Stimulated activated CD4-positive, alpha-beta T cell treated with anti-CD3 and anti-CD28 coated beads, Interleukin-12 subunit alpha, Interleukin-12 subunit beta, amount 100 ng/mL, for 24 hours (primary cell): ENCODE data around the gene C19orf85.
A peak's percentile ranks its signal among the peaks of the same experiment; 100 is the strongest.

ENCODE experiments used
- DNase-seq, 2 experiments: peaks; one replicate each; pipeline ENCODE4 v3.0.0-alpha.2; 2020; ENCODE audit warnings: low read depth in 2 of 2

C19orf85 gene

DNA sequence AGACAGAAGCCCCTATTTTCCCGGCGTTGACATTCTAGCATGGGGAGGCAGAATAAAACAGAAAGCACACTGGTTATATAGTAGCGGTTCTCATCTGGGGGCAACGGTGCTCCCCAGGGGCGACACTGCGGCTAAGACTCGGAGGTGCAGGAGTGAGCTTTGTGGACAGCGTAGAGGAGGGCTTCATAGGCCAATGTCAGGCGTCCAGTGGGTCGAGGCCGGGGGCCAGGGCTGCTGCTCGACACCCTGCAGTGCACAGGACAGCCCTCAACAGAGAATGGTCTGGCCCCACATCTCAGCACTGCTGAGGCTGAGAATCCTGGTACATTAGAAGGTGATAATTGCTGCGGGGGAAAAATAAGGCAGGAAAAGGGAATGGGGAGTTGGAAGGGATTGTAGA is 13.4 kb upstream of the C19orf85 start:
- no peak for DNase-seq

DNA sequence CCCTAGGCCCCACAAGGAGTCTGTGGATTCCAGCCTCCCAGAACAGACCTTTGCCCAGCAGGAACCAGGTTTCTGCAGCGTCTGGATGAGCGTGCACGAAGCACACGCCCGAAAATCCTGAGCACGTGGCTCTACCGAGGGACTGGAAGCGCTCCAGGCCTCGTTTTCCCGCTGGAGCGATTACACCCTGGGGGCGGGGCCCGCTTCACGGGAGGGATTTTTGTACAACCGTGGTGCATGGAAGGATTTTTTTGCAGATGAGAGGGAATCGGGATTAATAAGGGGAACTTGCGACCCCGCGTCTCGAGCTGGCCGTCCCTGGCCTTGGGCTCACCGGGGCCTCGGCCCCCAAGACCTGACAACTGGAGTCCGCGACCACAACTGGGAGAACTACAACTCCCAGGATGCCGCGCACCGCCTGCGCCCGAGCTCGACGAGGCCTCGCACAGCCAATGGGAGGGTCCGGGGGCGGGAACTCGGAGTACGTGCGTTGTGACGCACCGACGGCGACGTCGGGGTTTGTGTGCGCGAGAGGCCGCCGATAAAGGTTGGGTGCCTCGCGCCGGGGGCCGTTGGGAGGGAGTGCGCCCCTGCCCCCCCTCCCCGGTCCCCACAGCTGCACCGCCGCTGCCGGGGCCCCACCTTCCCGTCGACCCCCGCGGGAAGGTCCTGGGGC is 11.7 kb upstream of the C19orf85 start, which contains the start of gene ZNF628:
TSS of gene ZNF628 (plus strand) at position 518 of the 676 bp plus-strand sequence. CDS start 3,294 bp downstream, outside the sequence.
- peak; percentile 93 to 97 for DNase-seq

DNA sequence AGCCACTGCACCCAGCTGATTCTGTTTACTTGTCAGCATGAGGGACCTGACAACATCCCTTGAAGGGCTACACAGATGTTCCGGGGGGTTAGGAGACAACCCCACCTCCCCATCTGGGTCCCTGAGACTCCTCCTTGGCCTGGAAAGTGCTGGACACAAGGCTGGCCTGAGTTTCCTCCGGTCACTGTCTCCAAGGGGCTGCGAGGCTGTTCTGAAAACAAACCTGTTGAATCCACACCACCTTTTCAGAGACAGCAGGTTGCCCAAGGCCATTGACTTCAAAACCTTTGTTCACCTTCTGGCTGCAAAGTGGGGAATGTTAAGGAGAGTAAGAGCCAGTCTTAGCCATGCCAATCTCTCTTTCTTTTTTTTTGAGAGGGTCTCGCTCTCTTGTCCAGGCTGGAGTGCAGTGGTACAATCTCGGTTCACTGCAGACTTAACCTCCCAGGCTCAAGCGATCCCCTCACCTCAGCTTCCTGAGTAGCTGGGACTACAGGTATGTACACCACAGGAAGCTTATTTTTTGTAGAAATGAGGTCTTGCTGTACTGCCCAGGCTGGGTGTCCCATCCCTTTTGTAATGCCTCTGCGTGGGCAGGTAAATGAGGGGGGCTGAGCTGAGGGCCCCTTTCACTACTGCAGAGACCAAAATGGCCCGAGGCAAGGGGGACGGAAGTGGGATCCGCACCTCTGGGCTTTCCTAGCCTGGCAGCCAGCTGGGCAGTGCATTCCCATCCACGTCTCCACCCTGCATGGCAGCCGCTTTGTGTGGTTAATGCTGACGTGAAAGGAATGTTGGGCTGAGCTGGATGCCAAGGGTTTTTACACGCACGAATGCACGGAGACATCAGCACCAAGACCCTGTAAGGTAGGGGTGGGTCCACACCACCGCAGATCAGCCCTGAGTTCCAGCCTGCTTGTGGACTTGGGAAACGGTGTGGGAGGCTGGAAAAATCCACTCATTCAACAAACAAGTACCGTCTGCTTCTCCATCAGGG is 10.0 kb upstream of the C19orf85 start:
- no peak for DNase-seq

DNA sequence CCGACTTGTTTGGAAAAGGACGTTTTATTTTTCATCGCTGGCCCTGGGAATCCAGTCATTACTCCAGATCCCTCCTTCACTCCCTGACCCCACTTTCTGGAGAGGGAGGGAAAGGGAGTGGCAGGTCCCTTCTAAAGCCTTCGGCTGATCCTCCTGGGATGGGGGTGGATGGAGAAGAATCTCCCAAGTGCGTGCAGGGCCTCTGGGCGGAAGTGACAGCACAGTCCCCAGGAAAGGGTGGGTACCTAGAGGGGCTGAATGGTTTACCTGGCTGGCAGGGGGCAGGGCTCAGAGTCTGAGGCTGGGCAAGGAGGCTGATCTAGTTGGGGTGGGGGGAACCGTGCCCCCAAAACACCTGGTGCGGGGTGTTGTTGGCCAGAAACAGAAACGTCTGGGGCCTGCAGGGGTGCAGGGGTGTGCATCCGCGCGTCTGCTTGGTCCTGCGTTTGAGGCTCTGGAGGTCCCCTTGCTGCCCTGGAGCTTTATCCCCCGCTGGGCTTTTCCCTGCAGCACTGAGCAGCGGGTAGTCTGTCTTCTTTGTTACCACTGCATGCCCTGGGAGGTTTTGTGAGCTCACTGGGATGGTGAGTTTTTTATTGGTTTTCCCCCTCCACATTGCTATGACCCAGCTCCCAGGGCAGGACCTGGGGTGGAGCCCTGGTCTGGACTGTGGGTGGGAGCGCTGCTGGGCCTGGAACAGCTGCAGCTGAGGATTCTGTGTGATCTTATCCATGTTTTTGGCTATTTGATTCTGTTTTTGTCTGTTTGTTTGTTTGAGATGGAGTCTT is 8.9 kb upstream of the C19orf85 start:
- no peak for DNase-seq

DNA sequence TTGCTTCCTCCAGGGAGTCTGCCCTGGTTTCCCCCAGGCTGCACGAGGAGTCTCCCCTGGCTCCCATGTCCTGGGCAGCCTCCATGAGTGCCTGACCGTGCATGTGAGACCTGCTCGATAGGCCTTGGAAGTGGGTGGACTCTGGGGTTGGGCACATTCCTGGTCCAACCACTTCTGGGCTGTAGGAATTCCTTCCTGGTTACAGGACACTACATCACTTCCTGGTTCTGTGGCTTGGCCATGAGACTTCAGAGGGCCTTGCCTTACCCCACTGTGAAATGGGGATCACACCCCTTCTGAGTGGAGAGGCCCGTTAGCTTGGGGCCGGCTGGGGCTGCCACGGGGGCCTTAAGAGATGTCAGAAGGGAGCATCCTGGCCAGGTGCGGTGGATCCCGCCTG is 7.9 kb upstream of the C19orf85 start:
- DNase-seq = no peak

DNA sequence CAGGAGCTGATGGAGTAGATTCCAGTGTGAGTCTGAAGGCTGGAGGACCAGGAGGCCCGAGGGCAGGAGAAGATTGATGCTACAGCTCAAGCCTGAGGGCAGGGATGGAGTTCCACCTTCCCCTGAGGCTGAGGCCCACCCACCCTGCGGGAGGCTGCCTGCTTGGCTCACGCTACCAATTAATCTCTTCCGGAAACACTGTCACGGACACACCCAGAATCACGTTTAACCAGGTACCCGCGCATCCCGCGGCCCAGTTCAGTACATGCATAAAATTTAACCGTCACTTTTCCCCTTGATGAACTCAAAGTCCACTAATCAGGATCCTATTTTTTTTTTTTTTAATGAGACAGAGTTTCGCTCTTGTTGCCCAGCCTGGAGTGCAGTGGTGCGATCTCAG is 6.7 kb upstream of the C19orf85 start:
- DNase-seq = no peak

DNA sequence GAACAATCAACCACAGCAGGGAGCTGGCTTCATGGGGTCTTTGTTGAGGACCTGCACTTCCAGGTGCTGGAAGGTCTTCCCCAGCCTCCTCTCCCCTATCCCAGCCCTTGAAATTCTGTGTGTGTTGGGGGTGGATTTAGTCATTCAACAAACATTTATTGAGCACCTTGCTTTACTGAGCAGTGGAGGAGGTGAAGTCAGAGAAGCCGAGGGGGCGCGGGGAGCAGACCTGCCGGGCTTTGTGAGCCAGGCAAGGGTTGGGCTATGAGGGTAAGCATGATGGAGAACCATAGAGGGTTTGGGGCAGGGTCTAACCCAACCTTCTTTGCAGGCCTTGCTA is 3.5 kb upstream of the C19orf85 start:
- DNase-seq = no peak

DNA sequence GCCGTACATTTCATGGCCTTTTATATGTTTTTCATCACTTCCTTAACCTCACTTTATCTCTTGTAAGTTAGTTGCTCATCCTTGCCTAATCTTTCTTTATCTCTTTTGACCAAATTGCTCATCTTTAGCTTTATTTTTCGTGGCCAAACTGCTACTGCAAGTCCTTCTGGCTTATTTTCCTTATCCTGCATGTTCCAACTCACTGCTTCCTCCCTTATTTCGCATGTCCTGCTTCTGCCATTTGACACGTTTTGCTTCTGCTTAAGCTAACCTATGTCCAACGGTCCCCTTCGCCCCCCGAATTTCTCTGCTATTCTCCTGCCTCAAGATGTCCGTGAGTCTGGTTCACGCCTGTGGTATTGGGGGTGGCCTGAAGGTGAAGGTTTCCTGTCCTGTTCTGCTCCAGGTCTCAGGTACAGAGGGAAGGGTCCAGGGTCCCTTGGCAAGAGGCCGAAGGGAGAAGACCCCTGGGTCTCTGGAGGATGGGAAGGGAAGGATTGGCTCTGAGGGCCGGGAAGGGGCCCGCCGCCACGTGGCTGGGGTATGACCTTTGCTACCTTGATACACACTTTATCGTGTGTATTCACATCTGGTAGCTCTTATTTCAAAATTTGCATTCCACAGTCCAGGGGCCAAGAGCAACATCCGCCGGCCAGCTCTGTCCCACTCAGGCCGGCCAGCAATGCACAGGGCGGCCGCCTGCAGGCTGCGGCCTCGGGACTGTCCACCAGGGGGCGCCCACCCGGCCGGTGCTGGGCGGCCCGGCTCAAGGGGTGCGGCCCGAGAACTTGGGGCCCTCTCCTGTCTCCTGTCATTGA is 2.9 kb upstream of the C19orf85 start:
- peak; percentile 43 to 60 for DNase-seq

DNA sequence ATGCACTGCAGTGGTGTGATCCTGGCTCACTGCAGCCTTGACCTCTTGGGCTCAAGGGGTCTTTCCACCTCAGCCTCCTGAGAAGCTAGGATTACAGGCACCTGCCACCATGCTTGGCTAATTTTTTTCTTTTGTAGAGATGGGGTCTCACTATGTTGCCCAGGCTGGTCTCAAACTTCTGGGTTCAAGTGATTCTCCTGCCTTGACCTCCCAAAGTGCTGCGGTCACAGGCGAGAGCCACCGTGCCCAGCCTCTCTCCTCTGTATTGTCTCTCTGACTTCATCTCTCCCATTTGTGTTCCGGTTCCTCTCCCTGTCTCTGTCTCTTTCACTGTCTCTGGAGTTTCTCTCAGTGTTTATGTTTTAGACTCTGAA is 1.7 kb upstream of the C19orf85 start:
- DNase-seq = no peak

DNA sequence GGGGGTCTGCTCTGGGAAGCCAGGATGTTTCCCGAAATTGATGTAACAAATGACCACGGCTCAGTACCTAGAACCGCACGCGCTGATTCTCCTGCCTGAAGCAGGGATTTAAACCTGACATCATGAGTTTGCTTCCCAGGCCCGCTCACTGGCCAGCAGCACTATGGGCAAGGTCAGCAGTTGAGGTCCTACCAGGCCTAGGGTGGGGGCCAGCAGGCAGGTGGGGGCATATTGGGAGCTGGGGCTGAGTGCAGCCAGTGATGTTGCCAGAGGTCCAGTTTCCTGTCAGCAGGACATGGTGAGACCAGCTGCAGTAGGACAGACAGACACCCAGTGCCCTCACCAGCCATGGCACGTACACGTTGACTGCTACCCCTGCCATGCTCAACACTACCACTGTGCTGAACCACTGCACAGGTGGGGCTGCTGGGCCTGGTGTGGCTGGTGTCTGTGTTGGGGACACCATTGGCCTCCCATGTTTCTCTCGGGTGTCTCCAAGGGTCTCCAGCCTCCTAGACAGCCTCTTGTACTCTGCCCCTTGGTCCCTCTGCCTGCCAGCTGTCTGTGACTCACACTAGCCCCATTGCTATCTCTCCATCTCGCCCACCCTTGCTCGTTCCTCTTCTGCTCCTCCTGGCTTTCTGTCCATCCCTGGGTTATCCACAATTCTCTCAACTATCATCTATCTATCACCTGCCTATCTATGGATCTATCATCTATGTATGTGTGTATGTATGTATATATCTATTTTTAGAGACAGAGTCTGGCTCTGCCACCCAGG is 1.1 kb upstream of the C19orf85 start:
- no peak for DNase-seq

DNA sequence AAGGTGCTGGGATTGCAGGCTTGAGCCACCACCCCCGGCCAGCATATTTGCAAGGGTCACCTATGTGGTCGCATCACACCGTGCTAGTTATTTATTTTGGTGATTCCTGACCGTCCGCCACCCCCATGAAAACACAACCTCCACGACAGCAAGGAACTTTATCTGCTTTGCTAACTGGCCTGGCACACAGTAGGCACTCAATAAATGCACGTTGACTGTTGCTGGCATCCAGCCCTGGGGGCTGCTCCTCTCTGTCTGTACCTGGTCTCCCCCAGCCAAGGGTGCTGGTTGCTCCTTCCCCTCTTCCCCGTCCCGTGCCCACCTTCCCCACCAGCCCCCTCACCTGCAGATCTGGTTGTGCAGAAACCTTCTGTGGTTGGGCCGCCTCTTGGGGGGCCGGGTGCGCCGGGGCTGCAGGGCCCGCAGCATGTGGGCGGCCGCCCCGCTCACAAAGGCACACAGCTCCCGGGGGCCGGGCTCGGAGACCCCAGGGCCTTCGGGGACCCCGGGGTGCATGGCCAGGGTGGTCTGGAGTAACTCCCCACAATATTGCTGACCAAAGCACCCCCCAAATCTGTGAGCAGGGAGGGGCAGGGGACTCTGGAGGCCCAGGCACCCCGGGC is 401 bp downstream of the C19orf85 start:
- DNase-seq = no peak

DNA sequence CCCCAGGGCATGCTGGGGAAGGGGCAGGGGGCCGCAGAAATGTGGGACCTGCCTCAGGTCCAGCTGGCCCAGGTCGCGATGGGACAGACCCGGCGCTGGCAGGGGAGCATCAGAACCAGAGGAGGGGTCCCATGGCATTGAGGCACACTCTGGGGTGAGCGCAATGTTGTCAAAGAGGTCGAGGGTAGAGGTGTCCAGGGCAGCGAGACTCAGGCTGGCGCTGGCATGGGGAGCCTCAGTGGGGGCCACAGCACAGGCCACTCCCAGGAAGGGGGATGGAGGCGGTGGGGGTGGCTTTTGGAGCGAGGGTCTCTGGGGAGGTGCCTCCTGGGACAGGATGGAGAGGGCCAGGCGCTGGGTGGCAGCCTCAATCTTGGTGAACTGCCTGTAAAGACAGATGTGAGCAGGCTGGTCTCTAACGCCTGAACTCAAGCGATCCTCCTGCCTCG is 944 bp downstream of the C19orf85 start:
- no peak for DNase-seq

DNA sequence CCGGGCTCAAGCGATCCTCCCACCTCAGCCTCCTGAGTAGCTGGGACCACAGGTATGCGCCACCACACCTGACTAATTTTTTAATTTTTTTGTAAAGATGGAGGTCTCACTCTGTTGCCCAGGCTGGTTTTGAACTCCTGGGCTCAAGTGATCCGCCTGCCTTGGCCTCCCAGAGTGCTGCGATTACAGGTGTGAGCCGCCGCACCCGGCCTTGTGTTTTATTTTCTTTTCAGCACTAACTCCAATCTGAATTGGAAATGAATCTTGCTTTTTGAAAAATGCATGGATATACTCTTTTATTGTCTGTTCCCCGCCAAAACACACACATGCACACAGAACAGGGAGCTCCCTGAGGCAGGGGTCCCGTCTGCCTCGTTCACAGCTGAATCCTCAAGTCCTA is 1.8 kb downstream of the C19orf85 start:
- no peak for DNase-seq

DNA sequence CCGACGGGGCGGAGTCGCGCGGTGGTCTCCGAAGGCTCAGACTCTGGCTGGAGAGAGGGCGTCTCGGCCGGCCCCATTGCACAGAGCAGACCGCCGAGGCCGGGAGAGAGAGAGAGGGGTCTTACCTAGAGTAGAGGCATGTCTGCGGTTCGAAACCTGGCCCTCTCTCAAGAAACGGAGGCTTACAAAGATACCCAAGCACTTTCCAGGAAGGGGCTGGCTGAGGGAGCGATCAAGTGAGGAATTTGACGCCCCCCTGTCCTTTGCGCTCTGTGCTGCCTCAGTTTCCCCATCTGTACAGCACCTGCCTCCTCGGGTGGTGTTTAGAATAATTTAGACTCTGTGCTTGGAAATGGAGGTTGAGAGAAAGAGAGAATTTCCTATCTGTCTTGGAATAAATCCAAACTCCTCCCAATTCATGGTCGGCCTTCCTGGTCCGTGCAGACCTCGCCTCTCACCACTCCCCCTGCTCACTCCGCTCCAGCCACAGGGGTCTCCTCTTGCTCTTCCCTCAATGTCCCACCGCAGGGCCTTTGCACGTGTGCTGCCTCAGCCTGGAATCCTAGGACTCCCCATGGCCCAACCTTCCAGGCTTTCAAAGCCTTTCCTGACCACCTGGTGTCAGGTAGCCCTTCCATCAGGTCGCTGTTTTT is 2.5 kb downstream of the C19orf85 start:
- DNase-seq = no peak

DNA sequence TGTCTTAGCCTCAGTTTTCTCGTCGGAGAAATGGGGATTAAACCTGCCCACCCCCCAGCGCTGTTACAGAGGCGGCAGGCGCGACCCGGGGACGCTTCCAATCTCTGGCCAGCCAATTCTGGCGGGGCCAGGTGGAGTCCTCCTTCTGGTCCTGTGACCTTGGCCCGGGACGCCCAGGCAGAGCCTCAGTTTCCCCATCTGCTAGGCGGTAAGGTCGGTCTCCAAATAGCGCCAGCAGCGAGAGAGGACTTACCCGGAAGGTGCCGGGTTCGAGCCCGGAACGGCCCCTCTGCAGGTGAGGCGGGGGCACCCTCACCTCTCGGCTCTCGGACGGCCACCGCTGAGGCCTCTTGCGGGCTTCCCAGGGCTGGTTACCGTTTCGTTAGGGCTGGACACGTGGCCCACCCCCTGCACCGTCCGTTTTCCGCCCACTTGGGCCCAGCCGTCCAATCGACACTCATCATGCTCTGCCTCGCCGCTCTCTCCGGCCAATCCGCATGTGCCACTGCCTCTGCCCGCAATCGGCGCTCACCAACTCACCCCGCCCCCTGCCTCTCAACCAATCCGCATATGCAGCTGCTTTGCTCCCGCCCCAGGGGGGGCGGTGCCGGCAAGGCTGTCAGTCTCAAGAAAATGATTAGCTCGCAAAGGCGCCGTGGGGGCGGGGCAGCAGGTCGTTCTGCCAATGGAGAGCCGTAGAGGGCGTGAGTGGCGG is 3.1 kb downstream of the C19orf85 start, which contains the start of gene ISOC2:
TSS of gene ISOC2 (minus strand) at position 384 of the 715 bp plus-strand sequence. CDS start 5,156 bp downstream, outside the sequence.
- peak; percentile 100 for DNase-seq

DNA sequence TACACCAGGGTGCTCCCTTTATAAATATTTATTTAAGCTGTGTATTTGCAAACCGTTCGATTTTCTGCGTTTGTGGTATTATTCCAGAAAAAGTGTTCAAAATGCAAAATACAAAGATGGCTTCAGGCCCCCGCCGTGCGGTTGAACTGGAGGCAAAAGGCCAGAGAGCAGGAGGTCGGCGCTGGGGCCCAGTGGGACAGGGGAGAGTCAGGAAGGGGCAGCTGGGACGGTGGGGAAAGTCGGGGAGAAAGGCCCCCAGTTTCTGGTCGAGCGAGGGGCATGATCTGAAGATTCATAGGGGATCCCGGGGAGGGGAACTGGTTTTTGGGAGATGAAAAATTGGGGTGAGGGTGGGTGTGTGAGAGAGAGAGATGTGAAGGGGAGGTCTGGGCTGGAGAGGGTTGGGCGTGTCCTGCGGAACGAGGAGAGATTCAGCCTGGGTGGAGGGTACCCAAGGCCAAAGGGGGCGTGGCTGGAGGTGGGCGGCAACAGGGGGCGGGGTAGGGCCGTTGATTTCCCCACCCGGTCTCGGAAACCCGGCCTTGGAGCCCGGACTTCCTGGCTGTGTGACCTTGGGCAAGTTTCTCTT is 3.8 kb downstream of the C19orf85 start:
- no peak for DNase-seq

DNA sequence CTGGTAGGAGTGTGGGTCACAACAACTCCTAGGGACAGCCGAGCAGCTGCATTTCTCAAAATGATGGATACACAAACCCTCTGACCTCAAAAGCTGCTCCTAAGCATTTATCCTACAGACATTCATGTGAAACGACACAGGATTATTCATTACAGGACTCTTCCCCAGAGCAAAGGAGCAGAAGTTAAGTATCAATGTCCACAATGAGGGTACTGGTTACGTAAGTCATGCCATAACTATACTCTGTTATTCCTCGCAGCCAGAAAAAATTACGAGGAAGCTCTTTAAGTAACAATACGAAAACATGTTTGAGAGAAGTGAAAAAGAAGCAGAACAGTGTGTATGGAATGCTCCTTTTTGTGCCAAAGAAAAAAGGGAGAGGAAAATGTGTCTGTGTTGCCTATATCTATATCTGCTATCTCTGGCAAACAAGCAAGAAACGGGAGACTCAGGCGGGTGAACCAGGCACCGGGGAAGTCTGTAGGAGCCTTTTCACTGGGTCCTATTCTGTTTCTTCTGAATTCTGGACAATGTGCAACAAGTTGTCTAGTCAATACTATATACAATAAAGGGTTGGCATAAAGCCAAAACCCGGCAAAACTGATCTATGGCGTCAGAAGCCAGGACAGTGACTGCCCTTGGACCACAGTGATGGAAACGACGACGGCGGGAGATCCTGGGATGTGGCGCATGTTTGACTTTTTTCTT is 4.4 kb downstream of the C19orf85 start:
- no peak for DNase-seq

DNA sequence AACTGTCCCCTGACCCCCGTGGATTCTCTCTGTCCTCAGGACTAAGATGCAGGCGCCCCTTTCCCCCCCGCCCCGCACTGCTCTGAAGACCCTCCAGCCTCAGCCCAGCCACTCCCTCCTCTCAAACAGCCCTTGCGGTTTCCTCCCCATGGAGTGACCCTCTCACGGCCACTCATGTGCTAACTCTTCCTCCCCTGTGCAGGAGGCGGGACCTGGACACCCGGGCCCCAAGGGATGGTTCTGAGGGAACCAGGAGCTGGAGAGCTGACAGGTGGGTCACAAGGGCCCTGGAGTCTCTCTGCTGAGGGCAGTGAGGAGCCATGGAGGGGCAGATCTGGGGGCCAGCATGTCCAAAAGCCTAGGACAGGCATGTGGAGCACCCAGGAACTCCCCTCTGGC is 5.0 kb downstream of the C19orf85 start:
- no peak for DNase-seq
